ENCODE measurements around the gene RARB.

DNA sequence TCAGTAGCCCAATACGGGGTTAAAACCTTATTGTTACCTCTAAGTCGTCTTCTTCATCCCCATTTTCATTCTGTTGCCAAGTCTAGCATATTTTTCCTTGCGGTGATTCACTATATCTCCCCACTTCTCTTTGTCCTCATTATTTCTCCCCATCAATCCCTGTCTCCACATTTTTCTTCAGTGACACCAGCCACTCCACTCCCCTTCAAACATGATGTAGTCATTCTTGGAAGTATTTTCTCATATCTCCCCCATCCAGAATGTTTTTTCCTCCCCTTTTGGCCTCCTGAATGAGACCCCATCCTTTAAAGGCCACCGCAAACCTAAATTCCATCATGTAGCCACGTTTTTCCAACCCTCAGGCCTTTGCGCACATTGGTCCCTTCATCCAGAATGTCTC lies 130.7 kb downstream of the RARB start:
- TF ChIP-seq ZBTB6 (tag by site-specific recombination; IDR thresholded peaks at IDR 0.05) (no peak), ZNF701 (tag by site-specific recombination; IDR thresholded peaks at IDR 0.05) (no peak), ZNF138 (tag by site-specific recombination; IDR thresholded peaks at IDR 0.05; ENCODE audit: borderline replicate concordance) (no peak), CTCF (tag by site-specific recombination; IDR thresholded peaks at IDR 0.05) (no peak)
- TF ChIP-seq, protein P1, sequence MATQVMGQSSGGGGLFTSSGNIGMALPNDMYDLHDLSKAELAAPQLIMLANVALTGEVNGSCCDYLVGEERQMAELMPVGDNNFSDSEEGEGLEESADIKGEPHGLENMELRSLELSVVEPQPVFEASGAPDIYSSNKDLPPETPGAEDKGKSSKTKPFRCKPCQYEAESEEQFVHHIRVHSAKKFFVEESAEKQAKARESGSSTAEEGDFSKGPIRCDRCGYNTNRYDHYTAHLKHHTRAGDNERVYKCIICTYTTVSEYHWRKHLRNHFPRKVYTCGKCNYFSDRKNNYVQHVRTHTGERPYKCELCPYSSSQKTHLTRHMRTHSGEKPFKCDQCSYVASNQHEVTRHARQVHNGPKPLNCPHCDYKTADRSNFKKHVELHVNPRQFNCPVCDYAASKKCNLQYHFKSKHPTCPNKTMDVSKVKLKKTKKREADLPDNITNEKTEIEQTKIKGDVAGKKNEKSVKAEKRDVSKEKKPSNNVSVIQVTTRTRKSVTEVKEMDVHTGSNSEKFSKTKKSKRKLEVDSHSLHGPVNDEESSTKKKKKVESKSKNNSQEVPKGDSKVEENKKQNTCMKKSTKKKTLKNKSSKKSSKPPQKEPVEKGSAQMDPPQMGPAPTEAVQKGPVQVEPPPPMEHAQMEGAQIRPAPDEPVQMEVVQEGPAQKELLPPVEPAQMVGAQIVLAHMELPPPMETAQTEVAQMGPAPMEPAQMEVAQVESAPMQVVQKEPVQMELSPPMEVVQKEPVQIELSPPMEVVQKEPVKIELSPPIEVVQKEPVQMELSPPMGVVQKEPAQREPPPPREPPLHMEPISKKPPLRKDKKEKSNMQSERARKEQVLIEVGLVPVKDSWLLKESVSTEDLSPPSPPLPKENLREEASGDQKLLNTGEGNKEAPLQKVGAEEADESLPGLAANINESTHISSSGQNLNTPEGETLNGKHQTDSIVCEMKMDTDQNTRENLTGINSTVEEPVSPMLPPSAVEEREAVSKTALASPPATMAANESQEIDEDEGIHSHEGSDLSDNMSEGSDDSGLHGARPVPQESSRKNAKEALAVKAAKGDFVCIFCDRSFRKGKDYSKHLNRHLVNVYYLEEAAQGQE (tag by site-specific recombination; IDR thresholded peaks at IDR 0.05), result no peak
